K562 (cell line): ENCODE measurements around the gene MXI1. TPM values are rescaled to one million over a fixed set of nuclear protein-coding genes. Genes with fewer than 3 reads are reported as not detected.

ENCODE experiments used
- CBFA2T2 ChIP-seq: fragments of 450-650 bp; conservative IDR thresholded peaks from 2 replicates; pipeline ENCODE4 v1.6.1; 2017; ENCODE audit warnings: mild to moderate bottlenecking
- GABPA ChIP-seq: fragments of 200-800 bp; sonication (Bioruptor generic); conservative IDR thresholded peaks from 2 replicates; pipeline ENCODE4 v1.6.1; 2016; ENCODE audit warnings: low read depth, missing genetic modification characterization, missing compliant biosample characterization
- NCOA6 ChIP-seq: fragments of 450-650 bp; IDR thresholded peaks from 2 replicates; pipeline ENCODE4 v1.6.1; 2017; ENCODE audit warnings: mild to moderate bottlenecking
- SMAD4 ChIP-seq: fragments of 250-450 bp; sonication (Bioruptor Pico); conservative IDR thresholded peaks from 2 replicates; pipeline ENCODE4 v1.8.0; 2021; ENCODE audit warnings: inconsistent platforms, mild to moderate bottlenecking, moderate library complexity
- SMARCA4 ChIP-seq: fragments of 450-650 bp; IDR thresholded peaks from 2 replicates; pipeline ENCODE4 v1.6.1; 2016
- TEAD1 ChIP-seq, 2 experiments: fragments of 450-650 bp in 1 of 2; sonication (generic) in 1 of 2; formaldehyde crosslinking; IDR thresholded peaks; 2 replicates each; pipeline versions ENCODE4 v1.4.0 to v1.8.0; 2020 to 2022; ENCODE audit warnings: mild to moderate bottlenecking in 2 of 2, missing genetic modification reagents in 1 of 2
- ZNF124 ChIP-seq: sonication (generic); formaldehyde crosslinking; IDR thresholded peaks from 2 replicates; pipeline ENCODE4 v1.8.1; 2022; ENCODE audit warnings: missing genetic modification reagents
- ZNF507 ChIP-seq: conservative IDR thresholded peaks from 2 replicates; pipeline ENCODE4 v1.6.1; 2017; ENCODE audit warnings: missing genetic modification characterization, missing compliant biosample characterization
- polyA plus RNA-seq, 8 experiments: library from polyadenylated mRNA; depleted of rRNA in 4 of 8; stranded (reverse) in 5 of 8; unstranded in 3 of 8; fragments of >200 nt; fragmentation: Nextera tagmentation in 2 of 8; fragmentation: Illumina TruSeq in 1 of 8; extraction: Ambion mirVana in 2 of 8; extraction: Trizol in 1 of 8; gene quantifications; 2 replicates each; pipeline versions ENCODE4 v1.2.1 to v1.2.3, GENCODE V29; 2011 to 2014; ENCODE audit warnings: inconsistent platforms in 1 of 8, missing spikeins in 1 of 8
- total RNA-seq, 7 experiments: library from RNA; depleted of rRNA in 6 of 7; stranded (reverse); fragments of >200 nt in 6 of 7; fragmentation: Illumina TruSeq in 2 of 7; extraction: Trizol in 2 of 7; gene quantifications; 2 replicates each; pipeline versions ENCODE4 v1.2.1 to v1.2.3, GENCODE V29; 2011 to 2021; ENCODE audit warnings: low replicate concordance in 1 of 7
- TF ChIP-seq, protein P1 (sequence below): sonication (generic); formaldehyde crosslinking; IDR thresholded peaks from 2 replicates; pipeline ENCODE4 v1.5.0; 2020; ENCODE audit warnings: missing genetic modification reagents
- TF ChIP-seq, protein P2 (sequence below): sonication (generic); formaldehyde crosslinking; IDR thresholded peaks from 2 replicates; pipeline ENCODE4 v1.4.0; 2020; ENCODE audit warnings: mild to moderate bottlenecking, missing genetic modification reagents
- TF ChIP-seq, protein P3 (sequence below): sonication (generic); formaldehyde crosslinking; IDR thresholded peaks from 2 replicates; pipeline ENCODE4 v1.8.1; 2022; ENCODE audit warnings: missing genetic modification reagents
- TF ChIP-seq, protein P4 (sequence below): fragments of 450-650 bp; IDR thresholded peaks from 2 replicates; pipeline ENCODE4 v1.6.1; 2016; ENCODE audit warnings: low read depth, mild to moderate bottlenecking, moderate library complexity
- TF ChIP-seq, protein P5 (sequence below), 2 experiments: fragments of 450-650 bp in 1 of 2; sonication (generic) in 1 of 2; formaldehyde crosslinking in 1 of 2; IDR thresholded peaks in 1 of 2; conservative IDR thresholded peaks in 1 of 2; 2 replicates each; pipeline versions ENCODE4 v1.6.1 to v1.8.1; 2016 to 2023; ENCODE audit warnings: mild to moderate bottlenecking in 2 of 2, moderate library complexity in 2 of 2, inconsistent platforms in 1 of 2, missing genetic modification reagents in 1 of 2
- TF ChIP-seq, protein P6 (sequence below): fragments of 450-650 bp; IDR thresholded peaks from 2 replicates; pipeline ENCODE4 v1.6.1; 2016; ENCODE audit warnings: missing biosample characterization, missing genetic modification characterization
- TF ChIP-seq, protein P7 (sequence below): sonication (generic); formaldehyde crosslinking; IDR thresholded peaks from 2 replicates; pipeline ENCODE4 v1.9.0; 2022; ENCODE audit warnings: mild to moderate bottlenecking, missing genetic modification reagents
- TF ChIP-seq, protein P8 (sequence below): fragments of 450-650 bp; IDR thresholded peaks from 2 replicates; pipeline ENCODE4 v1.7.0; 2016; ENCODE audit warnings: borderline replicate concordance

Gene MXI1
- total and polyA plus RNA-seq, 9 of the 15 experiments (the other 6 are each of a cell fraction or from before 2014, with no cell fraction given) = 9.1 to 23.7 (median 14.8) TPM

DNA sequence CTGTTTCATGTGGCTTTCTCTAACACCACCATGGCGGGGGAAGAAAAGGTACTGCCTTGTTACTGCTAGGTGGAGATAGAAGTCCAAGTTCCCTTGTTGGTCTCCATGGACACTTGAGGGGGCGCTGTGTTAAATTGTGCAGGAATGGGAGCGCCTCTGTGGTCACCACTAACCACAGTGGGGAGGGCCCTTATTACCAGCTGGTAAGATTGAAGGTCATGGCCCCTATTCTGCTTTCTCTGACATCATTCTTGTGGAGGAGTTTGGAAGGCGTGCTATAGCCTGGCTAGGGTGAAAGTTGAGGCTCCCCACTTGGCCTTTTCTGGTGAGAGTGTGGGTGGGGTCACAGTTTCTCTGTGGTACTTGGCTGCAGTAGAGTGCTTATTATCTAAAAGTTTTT, 14.9 kb upstream of the MXI1 start (continued):
- TF ChIP-seq, protein P1, sequence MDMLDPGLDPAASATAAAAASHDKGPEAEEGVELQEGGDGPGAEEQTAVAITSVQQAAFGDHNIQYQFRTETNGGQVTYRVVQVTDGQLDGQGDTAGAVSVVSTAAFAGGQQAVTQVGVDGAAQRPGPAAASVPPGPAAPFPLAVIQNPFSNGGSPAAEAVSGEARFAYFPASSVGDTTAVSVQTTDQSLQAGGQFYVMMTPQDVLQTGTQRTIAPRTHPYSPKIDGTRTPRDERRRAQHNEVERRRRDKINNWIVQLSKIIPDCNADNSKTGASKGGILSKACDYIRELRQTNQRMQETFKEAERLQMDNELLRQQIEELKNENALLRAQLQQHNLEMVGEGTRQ (CRISPR knock-in tag) = no peak
- TF ChIP-seq ZNF507 (tag) (no peak), SMAD4 (CRISPR knock-in tag) (peak; percentile 21; the same call in 1 of the 2 replicates), NCOA6 (no peak), TEAD1 (CRISPR knock-in tag; IDR thresholded peaks at IDR 0.05) (0 out of 4 replicates have a peak, but pooled peaks of 1 of the 2 experiments have one; percentile 47), SMARCA4 (peak; percentile 24; the same call in 1 of the 2 replicates), ZNF124 (CRISPR knock-in tag) (no peak), CBFA2T2 (0 out of 2 replicates have a peak, but pooled peaks have one; percentile 20), GABPA (tag) (no peak)
- TF ChIP-seq, protein P2, sequence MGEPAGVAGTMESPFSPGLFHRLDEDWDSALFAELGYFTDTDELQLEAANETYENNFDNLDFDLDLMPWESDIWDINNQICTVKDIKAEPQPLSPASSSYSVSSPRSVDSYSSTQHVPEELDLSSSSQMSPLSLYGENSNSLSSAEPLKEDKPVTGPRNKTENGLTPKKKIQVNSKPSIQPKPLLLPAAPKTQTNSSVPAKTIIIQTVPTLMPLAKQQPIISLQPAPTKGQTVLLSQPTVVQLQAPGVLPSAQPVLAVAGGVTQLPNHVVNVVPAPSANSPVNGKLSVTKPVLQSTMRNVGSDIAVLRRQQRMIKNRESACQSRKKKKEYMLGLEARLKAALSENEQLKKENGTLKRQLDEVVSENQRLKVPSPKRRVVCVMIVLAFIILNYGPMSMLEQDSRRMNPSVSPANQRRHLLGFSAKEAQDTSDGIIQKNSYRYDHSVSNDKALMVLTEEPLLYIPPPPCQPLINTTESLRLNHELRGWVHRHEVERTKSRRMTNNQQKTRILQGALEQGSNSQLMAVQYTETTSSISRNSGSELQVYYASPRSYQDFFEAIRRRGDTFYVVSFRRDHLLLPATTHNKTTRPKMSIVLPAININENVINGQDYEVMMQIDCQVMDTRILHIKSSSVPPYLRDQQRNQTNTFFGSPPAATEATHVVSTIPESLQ (CRISPR knock-in tag) = no peak
- TF ChIP-seq, protein P3, sequence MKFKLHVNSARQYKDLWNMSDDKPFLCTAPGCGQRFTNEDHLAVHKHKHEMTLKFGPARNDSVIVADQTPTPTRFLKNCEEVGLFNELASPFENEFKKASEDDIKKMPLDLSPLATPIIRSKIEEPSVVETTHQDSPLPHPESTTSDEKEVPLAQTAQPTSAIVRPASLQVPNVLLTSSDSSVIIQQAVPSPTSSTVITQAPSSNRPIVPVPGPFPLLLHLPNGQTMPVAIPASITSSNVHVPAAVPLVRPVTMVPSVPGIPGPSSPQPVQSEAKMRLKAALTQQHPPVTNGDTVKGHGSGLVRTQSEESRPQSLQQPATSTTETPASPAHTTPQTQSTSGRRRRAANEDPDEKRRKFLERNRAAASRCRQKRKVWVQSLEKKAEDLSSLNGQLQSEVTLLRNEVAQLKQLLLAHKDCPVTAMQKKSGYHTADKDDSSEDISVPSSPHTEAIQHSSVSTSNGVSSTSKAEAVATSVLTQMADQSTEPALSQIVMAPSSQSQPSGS = no peak
- TF ChIP-seq, protein P4, sequence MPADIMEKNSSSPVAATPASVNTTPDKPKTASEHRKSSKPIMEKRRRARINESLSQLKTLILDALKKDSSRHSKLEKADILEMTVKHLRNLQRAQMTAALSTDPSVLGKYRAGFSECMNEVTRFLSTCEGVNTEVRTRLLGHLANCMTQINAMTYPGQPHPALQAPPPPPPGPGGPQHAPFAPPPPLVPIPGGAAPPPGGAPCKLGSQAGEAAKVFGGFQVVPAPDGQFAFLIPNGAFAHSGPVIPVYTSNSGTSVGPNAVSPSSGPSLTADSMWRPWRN = no peak
- TF ChIP-seq, protein P5, sequence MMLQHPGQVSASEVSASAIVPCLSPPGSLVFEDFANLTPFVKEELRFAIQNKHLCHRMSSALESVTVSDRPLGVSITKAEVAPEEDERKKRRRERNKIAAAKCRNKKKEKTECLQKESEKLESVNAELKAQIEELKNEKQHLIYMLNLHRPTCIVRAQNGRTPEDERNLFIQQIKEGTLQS (IDR thresholded peaks at IDR 0.05) = peak; percentile 69
- TF ChIP-seq, protein P5 (CRISPR knock-in tag; conservative IDR thresholded peaks at IDR 0.05) = 0 out of 2 replicates have a peak, but pooled peaks have one; percentile 52
- TF ChIP-seq, protein P6, sequence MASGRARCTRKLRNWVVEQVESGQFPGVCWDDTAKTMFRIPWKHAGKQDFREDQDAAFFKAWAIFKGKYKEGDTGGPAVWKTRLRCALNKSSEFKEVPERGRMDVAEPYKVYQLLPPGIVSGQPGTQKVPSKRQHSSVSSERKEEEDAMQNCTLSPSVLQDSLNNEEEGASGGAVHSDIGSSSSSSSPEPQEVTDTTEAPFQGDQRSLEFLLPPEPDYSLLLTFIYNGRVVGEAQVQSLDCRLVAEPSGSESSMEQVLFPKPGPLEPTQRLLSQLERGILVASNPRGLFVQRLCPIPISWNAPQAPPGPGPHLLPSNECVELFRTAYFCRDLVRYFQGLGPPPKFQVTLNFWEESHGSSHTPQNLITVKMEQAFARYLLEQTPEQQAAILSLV (tag) = no peak
- TF ChIP-seq, protein P7, sequence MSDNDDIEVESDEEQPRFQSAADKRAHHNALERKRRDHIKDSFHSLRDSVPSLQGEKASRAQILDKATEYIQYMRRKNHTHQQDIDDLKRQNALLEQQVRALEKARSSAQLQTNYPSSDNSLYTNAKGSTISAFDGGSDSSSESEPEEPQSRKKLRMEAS (CRISPR knock-in tag) = peak; percentile 26; the same call in 1 of the 2 replicates
- TF ChIP-seq, protein P8, sequence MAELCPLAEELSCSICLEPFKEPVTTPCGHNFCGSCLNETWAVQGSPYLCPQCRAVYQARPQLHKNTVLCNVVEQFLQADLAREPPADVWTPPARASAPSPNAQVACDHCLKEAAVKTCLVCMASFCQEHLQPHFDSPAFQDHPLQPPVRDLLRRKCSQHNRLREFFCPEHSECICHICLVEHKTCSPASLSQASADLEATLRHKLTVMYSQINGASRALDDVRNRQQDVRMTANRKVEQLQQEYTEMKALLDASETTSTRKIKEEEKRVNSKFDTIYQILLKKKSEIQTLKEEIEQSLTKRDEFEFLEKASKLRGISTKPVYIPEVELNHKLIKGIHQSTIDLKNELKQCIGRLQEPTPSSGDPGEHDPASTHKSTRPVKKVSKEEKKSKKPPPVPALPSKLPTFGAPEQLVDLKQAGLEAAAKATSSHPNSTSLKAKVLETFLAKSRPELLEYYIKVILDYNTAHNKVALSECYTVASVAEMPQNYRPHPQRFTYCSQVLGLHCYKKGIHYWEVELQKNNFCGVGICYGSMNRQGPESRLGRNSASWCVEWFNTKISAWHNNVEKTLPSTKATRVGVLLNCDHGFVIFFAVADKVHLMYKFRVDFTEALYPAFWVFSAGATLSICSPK = no peak
